ENCODE results near the gene B3GNT7.

B3GNT7 gene

DNA sequence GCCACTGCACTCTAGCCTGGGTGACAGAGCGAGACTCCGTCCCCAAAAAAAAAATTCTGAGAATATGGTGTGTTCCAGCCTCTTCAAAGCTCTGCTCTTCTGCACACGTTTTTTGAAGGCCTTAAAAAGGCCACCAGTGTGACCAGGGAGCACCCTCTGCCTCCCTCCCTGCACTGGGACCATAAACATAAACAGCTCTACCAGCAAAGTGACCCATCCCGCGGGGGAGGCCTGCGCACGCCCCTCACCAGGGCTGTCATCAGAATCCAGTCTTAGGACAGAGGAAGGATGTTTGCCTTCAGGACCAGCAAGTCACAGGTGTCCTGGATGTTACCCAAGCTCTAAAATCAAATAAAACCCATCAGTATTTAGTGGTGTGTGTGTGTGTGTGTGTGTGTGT lies 23.2 kb upstream of the B3GNT7 start:
- H4K20me1 ChIP-seq (ENCODE audit: insufficient read depth, low read length, poor library complexity, severe bottlenecking): no peaks in the 10 kb centered on the region
- no peak overlapping the region for H2AFZ ChIP-seq (ENCODE audit: low read length)
- H3K4me2 ChIP-seq (ENCODE audit: low read depth, low read length, poor library complexity, severe bottlenecking): no peak overlapping the region
- H3K79me2 ChIP-seq (ENCODE audit: insufficient read depth, low read length): no peaks in the 10 kb centered on the region
- H3K9me2 ChIP-seq (replicated peaks; ENCODE audit: low read depth, low read length): no peaks in the 10 kb centered on the region
- H3K36me3 ChIP-seq (ENCODE audit: insufficient read depth, low read length): no peaks in the 10 kb centered on the region
- no peaks in the 10 kb centered on the region for H3K9me3 ChIP-seq (ENCODE audit: insufficient read depth, low read depth, low read length)
- H3K9ac ChIP-seq (ENCODE audit: low read depth, low read length, poor library complexity, severe bottlenecking): no peak overlapping the region
- no peaks in the 10 kb centered on the region for H3F3A ChIP-seq (ENCODE audit: low read depth)
- no peak overlapping the region for H3K4me3 ChIP-seq (ENCODE audit: low read length, poor library complexity, severe bottlenecking)
- no peaks in the 10 kb centered on the region for H3K27me3 ChIP-seq (ENCODE audit: insufficient read depth, low read length, poor library complexity, severe bottlenecking)
- no peak for TF ChIP-seq EZH2phosphoT487 (IDR thresholded peaks at IDR 0.05; ENCODE audit: borderline replicate concordance)
- TF ChIP-seq, protein P1, sequence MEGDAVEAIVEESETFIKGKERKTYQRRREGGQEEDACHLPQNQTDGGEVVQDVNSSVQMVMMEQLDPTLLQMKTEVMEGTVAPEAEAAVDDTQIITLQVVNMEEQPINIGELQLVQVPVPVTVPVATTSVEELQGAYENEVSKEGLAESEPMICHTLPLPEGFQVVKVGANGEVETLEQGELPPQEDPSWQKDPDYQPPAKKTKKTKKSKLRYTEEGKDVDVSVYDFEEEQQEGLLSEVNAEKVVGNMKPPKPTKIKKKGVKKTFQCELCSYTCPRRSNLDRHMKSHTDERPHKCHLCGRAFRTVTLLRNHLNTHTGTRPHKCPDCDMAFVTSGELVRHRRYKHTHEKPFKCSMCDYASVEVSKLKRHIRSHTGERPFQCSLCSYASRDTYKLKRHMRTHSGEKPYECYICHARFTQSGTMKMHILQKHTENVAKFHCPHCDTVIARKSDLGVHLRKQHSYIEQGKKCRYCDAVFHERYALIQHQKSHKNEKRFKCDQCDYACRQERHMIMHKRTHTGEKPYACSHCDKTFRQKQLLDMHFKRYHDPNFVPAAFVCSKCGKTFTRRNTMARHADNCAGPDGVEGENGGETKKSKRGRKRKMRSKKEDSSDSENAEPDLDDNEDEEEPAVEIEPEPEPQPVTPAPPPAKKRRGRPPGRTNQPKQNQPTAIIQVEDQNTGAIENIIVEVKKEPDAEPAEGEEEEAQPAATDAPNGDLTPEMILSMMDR (conservative IDR thresholded peaks at IDR 0.05; ENCODE audit: low read length): no peak
- peaks cover 3% of the 10 kb centered on the region for H3K4me1 ChIP-seq (ENCODE audit: insufficient read depth, low read length, poor library complexity, severe bottlenecking)

DNA sequence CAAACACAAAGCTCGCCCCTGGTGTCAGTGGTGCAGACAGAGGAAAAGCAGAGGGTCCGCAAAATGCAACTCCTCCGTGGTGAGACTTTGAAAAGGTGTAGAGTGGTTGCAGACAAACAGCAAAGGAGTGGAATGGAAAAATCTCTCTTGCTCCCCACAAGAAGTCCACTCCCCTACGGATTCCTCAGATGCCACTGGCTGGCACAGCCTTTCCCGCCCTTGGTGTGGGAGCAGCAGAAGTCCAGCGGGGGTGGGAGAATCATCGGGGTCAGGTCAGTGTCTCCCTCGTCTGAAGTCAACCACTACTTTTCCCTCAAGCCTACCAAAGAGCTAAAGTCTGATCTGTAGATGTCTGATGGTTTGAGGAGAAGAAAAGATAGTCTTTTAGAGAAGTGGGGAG lies 22.3 kb upstream of the B3GNT7 start:
- H3K36me3 ChIP-seq (ENCODE audit: insufficient read depth, low read length): no peaks in the 10 kb centered on the region
- no peak overlapping the region for H3K4me3 ChIP-seq (ENCODE audit: low read length, poor library complexity, severe bottlenecking)
- peaks cover 5% of the 10 kb centered on the region for H3K4me1 ChIP-seq (ENCODE audit: insufficient read depth, low read length, poor library complexity, severe bottlenecking)
- no peak overlapping the region for H3K9ac ChIP-seq (ENCODE audit: low read depth, low read length, poor library complexity, severe bottlenecking)
- no peaks in the 10 kb centered on the region for H4K20me1 ChIP-seq (ENCODE audit: insufficient read depth, low read length, poor library complexity, severe bottlenecking)
- TF ChIP-seq EZH2phosphoT487 (IDR thresholded peaks at IDR 0.05; ENCODE audit: borderline replicate concordance): no peak
- TF ChIP-seq, protein P1 (conservative IDR thresholded peaks at IDR 0.05; ENCODE audit: low read length): no peak
- H3K9me2 ChIP-seq (replicated peaks; ENCODE audit: low read depth, low read length): no peaks in the 10 kb centered on the region
- no peaks in the 10 kb centered on the region for H3K79me2 ChIP-seq (ENCODE audit: insufficient read depth, low read length)
- no peak overlapping the region for H3K4me2 ChIP-seq (ENCODE audit: low read depth, low read length, poor library complexity, severe bottlenecking)
- H3K27me3 ChIP-seq (ENCODE audit: insufficient read depth, low read length, poor library complexity, severe bottlenecking): no peaks in the 10 kb centered on the region
- no peaks in the 10 kb centered on the region for H3K9me3 ChIP-seq (ENCODE audit: insufficient read depth, low read depth, low read length)
- no peak overlapping the region for H2AFZ ChIP-seq (ENCODE audit: low read length)
- no peaks in the 10 kb centered on the region for H3F3A ChIP-seq (ENCODE audit: low read depth)

- no peaks in the 10 kb centered on the region for H3F3A ChIP-seq (ENCODE audit: low read depth)
- no peak overlapping the region for H3K4me3 ChIP-seq (ENCODE audit: low read length, poor library complexity, severe bottlenecking)
- H2AFZ ChIP-seq (ENCODE audit: low read length): no peak overlapping the region
- H3K9me2 ChIP-seq (replicated peaks; ENCODE audit: low read depth, low read length): no peaks in the 10 kb centered on the region
- no peaks in the 10 kb centered on the region for H3K27me3 ChIP-seq (ENCODE audit: insufficient read depth, low read length, poor library complexity, severe bottlenecking)
- H4K20me1 ChIP-seq (ENCODE audit: insufficient read depth, low read length, poor library complexity, severe bottlenecking): no peaks in the 10 kb centered on the region
- H3K9ac ChIP-seq (ENCODE audit: low read depth, low read length, poor library complexity, severe bottlenecking): no peak overlapping the region
- H3K4me2 ChIP-seq (ENCODE audit: low read depth, low read length, poor library complexity, severe bottlenecking): no peak overlapping the region
- TF ChIP-seq, protein P1 (conservative IDR thresholded peaks at IDR 0.05; ENCODE audit: low read length): no peak
- no peak for TF ChIP-seq EZH2phosphoT487 (IDR thresholded peaks at IDR 0.05; ENCODE audit: borderline replicate concordance)
- no peaks in the 10 kb centered on the region for H3K9me3 ChIP-seq (ENCODE audit: insufficient read depth, low read depth, low read length)
- no peaks in the 10 kb centered on the region for H3K79me2 ChIP-seq (ENCODE audit: insufficient read depth, low read length)
- no peaks in the 10 kb centered on the region for H3K36me3 ChIP-seq (ENCODE audit: insufficient read depth, low read length)
- peaks cover 10% of the 10 kb centered on the region for H3K4me1 ChIP-seq (ENCODE audit: insufficient read depth, low read length, poor library complexity, severe bottlenecking)
Observed at GRCh38 chr2:231373786-231374349, 21.6 kb upstream of the B3GNT7 start.

Measured in Loucy (cell line).